Kidney tubule cell (primary cell): ENCODE results near the gene RIMBP2.

ENCODE experiments used
- DNase-seq: peaks from one replicate; pipeline ENCODE4 v3.0.0-alpha.2; 2018; ENCODE audit warnings: low spot score

RIMBP2 gene

DNA sequence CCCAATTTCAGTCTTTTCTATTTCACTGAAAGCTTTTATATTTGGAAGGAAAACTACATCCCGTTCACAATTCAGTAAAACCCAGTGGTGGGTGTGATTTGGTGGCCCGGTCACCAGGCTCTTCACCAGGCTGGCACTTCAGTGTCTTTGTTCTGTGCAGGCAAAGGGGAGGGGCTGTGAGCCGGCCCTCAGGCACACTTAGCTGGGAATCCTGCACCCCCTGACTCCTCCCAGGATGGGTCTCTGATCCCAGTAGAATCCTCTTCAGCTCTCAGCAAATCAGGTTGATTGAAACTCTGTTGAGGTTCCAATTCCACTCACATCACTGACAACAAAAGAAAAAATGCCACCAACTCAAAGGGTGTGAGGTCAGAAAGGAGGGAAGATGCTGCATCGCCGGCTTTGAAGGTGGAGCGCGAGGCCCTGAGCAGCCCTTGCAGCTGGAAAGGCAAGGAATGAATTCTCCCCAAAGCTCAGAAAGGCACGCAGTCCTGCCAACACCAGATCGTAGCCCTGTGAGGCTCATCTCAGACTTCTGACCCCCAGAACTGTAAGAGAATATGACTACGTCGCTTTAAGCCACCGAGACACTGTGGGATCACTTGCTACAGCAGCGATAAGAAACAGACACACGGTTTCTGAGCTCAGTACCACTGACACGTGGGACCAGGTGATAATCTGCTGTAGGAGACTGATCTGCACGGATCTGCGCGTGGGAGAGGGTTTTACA lies 211.8 kb downstream of the RIMBP2 start:
- DNase-seq = no peak

DNA sequence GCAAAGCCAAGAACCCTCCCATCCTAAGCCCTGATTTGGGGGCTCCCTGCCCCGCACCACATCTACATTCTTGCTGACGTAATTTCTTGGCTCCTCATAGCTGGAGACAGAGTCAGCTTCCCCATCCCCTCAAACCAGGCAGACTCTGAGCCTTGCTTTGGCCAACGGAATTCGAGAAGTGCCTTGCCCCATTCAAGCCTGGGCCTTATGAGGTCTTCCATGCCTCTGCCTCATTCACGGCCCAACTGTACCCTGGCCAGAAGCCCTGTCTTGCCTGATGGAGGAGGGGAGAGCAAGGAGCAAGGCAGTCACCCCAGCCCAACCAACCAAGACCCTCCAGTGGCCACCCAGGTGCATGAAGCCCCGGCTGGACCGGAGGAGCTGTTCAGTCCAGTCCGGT lies 214.3 kb downstream of the RIMBP2 start:
- DNase-seq = no peak

DNA sequence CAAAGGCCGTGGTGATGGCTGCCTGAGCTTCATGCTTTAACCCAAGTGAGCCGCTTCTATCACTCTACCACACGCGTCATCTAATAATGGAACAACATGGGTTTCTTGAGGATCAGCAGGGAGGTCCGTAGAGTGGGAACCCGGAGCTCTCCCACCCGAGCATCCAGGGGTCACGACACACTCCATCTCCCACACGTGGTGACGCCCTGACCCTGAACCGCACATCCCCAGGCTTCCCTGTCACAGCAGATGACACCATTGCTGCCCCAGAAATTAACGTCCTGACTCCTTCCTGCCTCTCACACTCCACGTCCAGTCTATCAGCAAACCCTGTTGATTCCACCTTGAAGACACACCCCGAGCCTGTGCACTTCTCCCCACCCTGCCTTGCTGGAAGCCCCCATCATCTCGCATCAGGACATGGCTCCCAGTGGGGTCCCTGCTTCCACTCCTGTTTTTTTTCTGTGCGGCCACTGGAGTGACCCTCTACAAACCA lies 215.2 kb downstream of the RIMBP2 start:
- DNase-seq = no peak

GRCh38 chr12:130499474-130499873 lies 216.6 kb downstream of the RIMBP2 start:
- no peak for DNase-seq

DNA sequence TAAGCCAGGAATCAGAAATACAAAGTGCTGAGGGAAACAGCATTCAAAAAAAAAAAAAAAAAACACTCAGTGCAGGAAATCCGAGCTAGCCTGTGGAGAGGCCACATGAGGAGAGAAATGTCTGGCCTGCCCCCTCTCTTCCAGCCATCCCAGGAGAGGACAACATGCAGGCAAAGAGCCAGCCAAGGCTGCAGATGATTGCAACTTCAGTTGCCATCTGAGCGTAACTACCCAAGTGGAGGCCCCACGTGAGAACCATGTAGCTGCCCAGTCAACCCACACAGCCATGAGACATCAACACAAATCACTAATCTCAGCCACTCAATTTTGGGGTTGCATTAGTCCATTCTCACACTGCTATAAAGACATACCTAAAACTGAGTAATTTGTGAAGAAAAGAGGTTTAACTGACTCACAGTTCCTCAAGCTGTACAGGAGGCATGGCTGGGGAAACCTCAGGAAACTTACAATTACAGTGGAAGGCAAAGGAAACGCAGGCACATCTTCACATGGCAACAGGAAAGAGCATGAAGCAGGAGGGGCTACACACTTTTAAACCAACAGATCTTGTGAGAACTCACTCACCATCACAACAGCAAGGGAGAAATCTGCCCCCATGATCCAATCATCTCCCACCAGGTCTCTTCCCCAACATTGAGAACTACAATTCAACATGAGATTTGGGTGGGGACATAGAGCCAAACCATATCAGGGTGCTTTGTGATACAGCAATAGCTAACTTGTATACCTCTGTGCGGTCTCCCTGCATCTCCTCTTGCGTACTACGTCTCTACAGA lies 217.3 kb downstream of the RIMBP2 start:
- DNase-seq = no peak

DNA sequence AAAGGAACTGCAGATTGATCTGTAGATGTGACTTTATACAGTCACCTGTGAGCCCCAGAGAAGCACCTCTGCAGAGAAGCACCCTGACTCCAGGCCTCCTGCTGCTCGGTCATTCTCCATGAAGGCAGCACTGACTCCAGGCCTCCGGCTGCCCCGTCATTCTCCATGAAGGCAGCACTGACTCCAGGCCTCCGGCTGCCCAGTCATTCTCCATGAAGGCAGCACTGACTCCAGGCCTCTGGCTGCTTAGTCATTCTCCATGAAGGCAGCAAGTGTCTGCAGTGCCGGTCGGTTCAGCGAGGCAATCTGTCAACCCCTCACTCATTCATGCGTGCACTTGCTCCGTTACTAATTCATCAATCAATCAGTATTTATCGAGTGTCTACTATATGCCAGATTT lies 218.1 kb downstream of the RIMBP2 start:
- DNase-seq = peak; percentile 13

DNA sequence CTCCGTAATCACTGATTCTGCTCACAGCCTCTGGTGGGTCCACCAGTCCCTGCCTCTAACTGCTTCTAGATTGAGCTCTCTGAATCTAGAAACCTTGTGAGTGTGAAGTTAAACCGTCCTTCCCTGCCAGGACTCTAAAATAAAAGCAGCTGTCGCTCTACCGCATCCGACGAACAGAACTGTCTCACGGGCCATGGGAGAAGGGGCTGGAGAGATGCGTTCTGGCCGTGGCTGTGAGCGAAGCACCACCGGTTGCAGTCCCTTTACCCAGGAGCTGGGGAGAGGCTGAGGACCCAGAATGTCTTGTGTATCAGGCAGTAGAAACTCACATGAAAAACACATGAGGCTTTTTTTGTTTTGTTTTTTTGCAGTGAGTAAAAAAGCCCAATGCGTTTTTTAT lies 218.8 kb downstream of the RIMBP2 start:
- no peak for DNase-seq

GRCh38 chr12:130496516-130497120 lies 219.5 kb downstream of the RIMBP2 start:
- no peak for DNase-seq

DNA sequence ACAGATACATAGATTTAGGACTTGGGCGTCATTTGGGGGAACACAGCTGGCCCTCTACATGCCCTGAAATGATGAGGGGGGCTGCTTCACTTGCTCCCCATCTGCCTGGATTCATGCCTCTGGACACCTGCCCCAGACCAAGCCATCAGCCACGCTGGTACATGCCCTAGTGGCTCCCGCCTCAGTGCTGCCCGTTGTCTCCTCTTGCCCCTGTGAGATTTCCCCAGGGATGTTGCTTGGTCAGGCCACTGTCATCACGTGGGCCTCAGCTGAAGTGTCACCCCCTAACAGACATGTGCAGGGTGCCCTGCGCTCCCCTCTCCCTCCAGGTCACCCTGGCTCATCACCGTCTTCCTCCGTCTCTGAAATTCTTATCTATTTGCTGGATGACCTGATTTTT lies 220.9 kb downstream of the RIMBP2 start:
- no peak for DNase-seq

- DNase-seq = no peak
These were observed 221.4 kb downstream of the RIMBP2 start for GRCh38 chr12:130494736-130495135.

- DNase-seq = no peak
These were observed 222.1 kb downstream of the RIMBP2 start for GRCh38 chr12:130493951-130494350.

- no peak for DNase-seq
These were observed 224.4 kb downstream of the RIMBP2 start for GRCh38 chr12:130491421-130492357.

- DNase-seq = no peak
These were observed 225.4 kb downstream of the RIMBP2 start for GRCh38 chr12:130490674-130491073.

GRCh38 chr12:130489293-130489692 lies 226.8 kb downstream of the RIMBP2 start:
- DNase-seq = no peak

GRCh38 chr12:130488358-130488710 lies 227.8 kb downstream of the RIMBP2 start:
- no peak for DNase-seq

DNA sequence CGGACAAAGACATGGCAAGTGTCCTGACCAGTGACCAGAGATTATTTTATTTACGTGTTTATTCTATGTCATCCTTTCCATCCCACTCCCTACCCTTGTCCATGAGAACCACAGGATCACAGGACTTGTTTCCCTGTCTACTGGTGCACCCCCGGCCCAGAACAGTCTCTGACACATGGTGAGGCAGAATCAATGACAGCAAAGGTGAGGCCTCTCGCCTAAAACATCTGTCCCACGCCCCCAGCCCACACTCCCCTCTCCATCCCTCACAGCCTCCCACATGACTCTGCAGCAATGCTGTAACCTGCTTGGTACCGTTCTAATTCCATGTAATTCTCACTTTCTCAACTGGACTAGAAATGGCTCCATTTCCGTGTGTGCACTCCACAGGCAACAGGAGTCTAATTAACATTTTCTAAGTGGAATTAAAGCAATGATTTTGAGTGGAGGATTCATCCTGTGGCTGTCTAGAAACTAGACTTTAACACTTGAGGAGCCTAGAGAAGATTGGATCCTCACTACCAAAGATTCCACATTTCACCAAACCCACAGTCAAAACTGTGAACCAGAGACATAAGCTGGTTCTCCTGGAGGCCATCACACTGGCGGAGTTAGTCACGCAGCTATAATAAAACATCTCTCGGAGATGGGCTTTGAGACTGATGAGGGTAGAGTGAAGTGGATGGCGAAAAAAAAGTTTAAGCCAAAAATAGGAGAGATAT lies 228.3 kb downstream of the RIMBP2 start:
- DNase-seq = no peak

GRCh38 chr12:130486891-130487416 lies 229.1 kb downstream of the RIMBP2 start:
- no peak for DNase-seq

DNA sequence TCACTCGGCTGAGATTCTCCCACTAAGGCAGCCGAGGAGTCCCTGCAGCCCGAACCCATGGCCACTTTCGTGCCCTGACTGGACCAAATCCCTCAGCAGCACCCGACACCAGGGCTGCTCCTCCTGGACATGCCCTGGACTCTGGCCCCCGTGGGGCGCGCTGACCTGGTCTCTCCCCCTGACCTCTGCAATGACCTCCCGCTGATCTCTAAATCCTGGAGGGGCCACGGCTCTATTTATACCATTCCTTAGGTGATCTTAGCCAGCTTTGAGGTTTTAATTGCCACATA lies 230.0 kb downstream of the RIMBP2 start:
- DNase-seq = no peak

DNA sequence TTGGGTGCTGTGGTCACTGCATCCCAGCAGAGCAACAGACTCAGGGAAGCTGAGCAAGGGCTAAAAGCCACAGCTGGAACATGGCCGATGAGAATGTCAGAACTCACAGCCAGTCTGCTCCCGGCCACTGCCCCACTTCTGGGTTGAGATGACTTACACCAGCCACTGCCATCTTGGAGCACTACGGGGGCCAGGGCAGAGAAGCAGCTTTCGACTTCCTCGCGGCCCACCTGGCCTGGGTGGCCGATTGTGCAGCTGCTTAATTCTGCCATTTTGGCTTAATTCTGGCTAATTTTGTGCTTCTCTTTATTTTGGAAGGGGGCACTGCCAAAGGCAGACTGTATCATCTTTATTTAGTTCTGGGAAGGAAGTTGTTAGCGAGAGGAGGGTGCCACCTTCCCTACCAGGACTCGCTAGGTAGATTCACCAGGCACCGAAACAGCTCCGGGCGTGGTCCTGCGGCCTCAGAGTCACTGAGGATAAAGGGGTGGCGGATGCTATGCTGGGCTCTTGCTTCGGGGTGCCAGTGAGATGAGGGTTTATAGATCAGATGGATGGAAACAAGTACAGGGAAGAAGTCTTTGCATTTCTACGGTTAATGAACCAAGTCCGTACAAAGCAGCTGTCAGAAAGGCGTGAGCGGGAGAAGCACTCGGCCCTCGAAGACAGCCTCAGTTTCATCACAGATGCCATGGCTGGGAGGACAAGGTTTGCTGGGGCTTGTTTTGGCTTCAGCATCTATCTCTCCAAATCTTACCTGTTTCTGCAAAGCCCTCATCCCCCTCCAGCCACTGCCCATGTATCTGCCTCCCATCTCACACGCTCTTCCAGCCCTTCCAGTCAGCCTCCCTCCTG lies 230.6 kb downstream of the RIMBP2 start:
- DNase-seq = no peak

DNA sequence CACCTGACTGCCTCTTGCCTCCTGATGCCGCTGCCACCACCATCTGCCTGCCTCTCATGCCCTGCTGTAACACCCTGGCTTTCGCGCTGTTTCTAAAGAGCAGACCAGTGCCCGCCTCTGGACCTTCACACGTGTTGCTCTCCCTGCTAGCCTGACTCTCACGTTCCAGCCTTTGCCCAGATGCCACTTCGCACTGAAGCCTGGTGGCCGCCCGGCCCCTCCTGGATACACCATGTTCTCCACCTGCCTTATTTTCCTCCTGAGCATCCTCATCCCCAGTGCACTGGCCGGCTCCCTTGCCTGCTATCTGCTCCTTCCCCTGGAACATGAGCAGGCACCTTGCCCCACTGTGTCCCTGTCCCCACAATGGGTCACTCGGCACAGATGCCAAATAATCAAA lies 231.9 kb downstream of the RIMBP2 start:
- DNase-seq = no peak
